Smooth muscle cell (in vitro differentiated cells): ENCODE data around the gene PLB1. TPM values are rescaled to one million over a fixed set of nuclear protein-coding genes. Genes with fewer than 3 reads are reported as not detected.

Source experiments
- DNase-seq: peaks from one replicate; lab custom pipeline; 2025; ENCODE audit not compliant: unreplicated experiment; lab: John Stamatoyannopoulos, UW
- H2AFZ ChIP-seq: fragments of 200-600 bp; sonication (generic); 2 replicates; pipeline ENCODE4 v1.6.0; 2016; ENCODE audit warnings: antibody characterized with exemption, low read depth, mild to moderate bottlenecking
- H3F3A ChIP-seq: fragments of 200-600 bp; sonication (generic); 2 replicates; pipeline ENCODE4 v1.6.0; 2017; ENCODE audit warnings: antibody characterized with exemption, low read depth
- H3K27ac ChIP-seq: fragments of 200-600 bp; sonication (generic); 2 replicates; pipeline ENCODE4 v1.5.1; 2016; ENCODE audit warnings: low read depth, mild to moderate bottlenecking
- H3K27me3 ChIP-seq: fragments of 200-600 bp; sonication (generic); 2 replicates; pipeline ENCODE4 v1.6.1; 2016; ENCODE audit warnings: low read depth, mild to moderate bottlenecking
- H3K36me3 ChIP-seq: fragments of 200-600 bp; sonication (generic); 2 replicates; pipeline ENCODE4 v1.5.1; 2016; ENCODE audit warnings: low read depth
- H3K4me1 ChIP-seq: fragments of 200-600 bp; sonication (generic); 2 replicates; pipeline ENCODE4 v1.5.1; 2016; ENCODE audit warnings: low read depth
- H3K4me2 ChIP-seq: fragments of 200-600 bp; sonication (generic); 2 replicates; pipeline ENCODE4 v1.6.0; 2016; ENCODE audit warnings: mild to moderate bottlenecking
- H3K4me3 ChIP-seq: fragments of 200-600 bp; sonication (generic); 2 replicates; pipeline ENCODE4 v1.5.1; 2016; ENCODE audit warnings: mild to moderate bottlenecking
- H3K79me2 ChIP-seq: fragments of 200-600 bp; sonication (generic); 2 replicates; pipeline ENCODE4 v1.6.0; 2016; ENCODE audit warnings: low read depth, mild to moderate bottlenecking
- H3K9ac ChIP-seq: fragments of 200-600 bp; sonication (generic); 2 replicates; pipeline ENCODE4 v1.6.0; 2016; ENCODE audit warnings: low read depth
- H3K9me3 ChIP-seq: fragments of 200-600 bp; sonication (generic); replicated peaks from 2 replicates; pipeline ENCODE4 v1.5.1; 2016; ENCODE audit warnings: low read depth
- H4K20me1 ChIP-seq: fragments of 200-600 bp; sonication (generic); 2 replicates; pipeline ENCODE4 v1.6.0; 2016; ENCODE audit warnings: low read depth
- WGBS: methylation state at CpG from one replicate; pipeline ENCODE4 v1.1.7; 2016; ENCODE audit warnings: low lambda C conversion rate; 5-methylcytosine and 5-hydroxymethylcytosine counted together
- polyA plus RNA-seq: library from polyadenylated mRNA; unstranded; fragments of >200 nt; fragmentation: Nextera tagmentation; extraction: Ambion mirVana; gene quantifications from 2 replicates; pipeline ENCODE4 v1.2.1, GENCODE V29; 2016
- total RNA-seq: library from RNA; depleted of rRNA; stranded (reverse); fragments of >200 nt; gene quantifications from 2 replicates; pipeline ENCODE4 v1.2.3, GENCODE V29; 2014
- TF ChIP-seq, protein P1 (sequence below): fragments of 200-600 bp; sonication (generic); IDR thresholded peaks from 2 replicates; pipeline ENCODE4 v1.5.1; 2017; ENCODE audit warnings: borderline replicate concordance, mild to moderate bottlenecking, antibody characterized with exemption; ENCODE audit not compliant: insufficient read depth, poor library complexity, severe bottlenecking

PLB1 gene
- total and polyA plus RNA-seq, 2 experiments from 2014 or later: 0.75 to 8.7 TPM

- TF ChIP-seq, protein P1, sequence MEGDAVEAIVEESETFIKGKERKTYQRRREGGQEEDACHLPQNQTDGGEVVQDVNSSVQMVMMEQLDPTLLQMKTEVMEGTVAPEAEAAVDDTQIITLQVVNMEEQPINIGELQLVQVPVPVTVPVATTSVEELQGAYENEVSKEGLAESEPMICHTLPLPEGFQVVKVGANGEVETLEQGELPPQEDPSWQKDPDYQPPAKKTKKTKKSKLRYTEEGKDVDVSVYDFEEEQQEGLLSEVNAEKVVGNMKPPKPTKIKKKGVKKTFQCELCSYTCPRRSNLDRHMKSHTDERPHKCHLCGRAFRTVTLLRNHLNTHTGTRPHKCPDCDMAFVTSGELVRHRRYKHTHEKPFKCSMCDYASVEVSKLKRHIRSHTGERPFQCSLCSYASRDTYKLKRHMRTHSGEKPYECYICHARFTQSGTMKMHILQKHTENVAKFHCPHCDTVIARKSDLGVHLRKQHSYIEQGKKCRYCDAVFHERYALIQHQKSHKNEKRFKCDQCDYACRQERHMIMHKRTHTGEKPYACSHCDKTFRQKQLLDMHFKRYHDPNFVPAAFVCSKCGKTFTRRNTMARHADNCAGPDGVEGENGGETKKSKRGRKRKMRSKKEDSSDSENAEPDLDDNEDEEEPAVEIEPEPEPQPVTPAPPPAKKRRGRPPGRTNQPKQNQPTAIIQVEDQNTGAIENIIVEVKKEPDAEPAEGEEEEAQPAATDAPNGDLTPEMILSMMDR: no peak
- Histone ChIP-seq H3K4me2 (no peak overlapping the region), H3K27me3 (no peaks in the 10 kb centered on the region), H3K36me3 (no peaks in the 10 kb centered on the region), H3F3A (peaks cover 7% of the 10 kb centered on the region), H3K9ac (no peak overlapping the region), H4K20me1 (no peaks in the 10 kb centered on the region), H3K79me2 (no peaks in the 10 kb centered on the region), H3K27ac (no peak overlapping the region), H2AFZ (no peak overlapping the region), H3K4me3 (no peak overlapping the region), H3K4me1 (peaks cover 3% of the 10 kb centered on the region), H3K9me3 (no peaks in the 10 kb centered on the region)
- DNase-seq: no peak
- WGBS: 94% methylated on average over 10 of the region's 10 CpGs
These were observed 108.0 kb downstream of the PLB1 start for GRCh38 chr2:28603821-28604220.

DNA sequence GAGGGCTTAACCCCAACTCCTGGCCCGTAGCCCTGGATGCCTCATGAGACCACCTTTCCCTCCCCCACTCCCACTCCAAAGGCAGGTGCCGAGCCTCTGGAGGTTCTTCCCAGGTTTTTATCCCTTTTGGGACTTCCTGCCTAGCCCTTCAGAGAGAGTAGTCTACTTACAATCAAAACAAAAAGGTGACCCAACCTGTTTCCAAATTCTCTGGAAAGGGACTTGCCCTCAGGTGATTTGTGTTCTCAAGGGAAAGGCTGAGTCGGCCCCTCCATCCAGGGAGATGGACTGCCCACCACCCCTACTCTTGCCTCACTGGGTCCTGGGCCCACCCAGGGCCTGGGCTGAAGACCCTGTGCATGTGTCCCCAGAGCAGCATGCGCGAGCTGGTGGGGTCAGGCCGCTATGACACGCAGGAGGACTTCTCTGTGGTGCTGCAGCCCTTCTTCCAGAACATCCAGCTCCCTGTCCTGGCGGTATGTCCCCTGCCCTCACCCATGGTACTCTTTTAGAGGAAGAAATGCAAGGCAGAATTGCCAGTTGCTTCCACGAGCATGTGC, 108.5 kb downstream of the PLB1 start:
- no peak overlapping the region for H3K9ac ChIP-seq

DNA sequence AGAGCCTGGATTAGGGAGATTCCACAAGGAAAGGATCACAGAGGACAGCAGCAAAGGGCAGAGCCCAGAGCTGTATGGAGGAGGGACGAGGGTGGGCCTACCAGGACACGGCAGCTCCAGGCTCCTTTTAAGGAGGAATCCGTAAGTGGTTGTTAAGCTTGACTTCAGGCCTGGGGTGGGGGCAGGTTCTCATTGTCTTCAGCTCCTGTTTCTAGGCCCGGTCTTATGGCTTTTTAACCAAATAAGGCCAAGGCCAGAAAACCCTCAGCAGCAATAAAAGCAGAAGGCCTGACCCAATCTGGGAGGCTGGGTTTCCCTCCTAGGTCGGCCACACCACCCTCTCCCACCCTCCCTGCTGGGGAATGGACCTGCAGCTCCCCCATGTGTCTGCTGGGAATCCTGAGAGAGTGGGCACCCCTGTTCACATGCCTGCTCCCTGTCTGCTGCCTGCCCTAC, 111.2 kb downstream of the PLB1 start:
- peak overlapping the region; percentile 2 for H2AFZ ChIP-seq

More for the DNA sequence above, 108.5 kb downstream of the PLB1 start:
- Histone ChIP-seq H3K4me1 (peaks cover 3% of the 10 kb centered on the region), H3K36me3 (no peaks in the 10 kb centered on the region), H3K4me3 (no peak overlapping the region), H4K20me1 (no peaks in the 10 kb centered on the region), H3K27ac (no peak overlapping the region), H2AFZ (no peak overlapping the region), H3K27me3 (no peaks in the 10 kb centered on the region), H3K4me2 (no peak overlapping the region), H3K79me2 (no peaks in the 10 kb centered on the region), H3K9me3 (no peaks in the 10 kb centered on the region), H3F3A (peaks cover 7% of the 10 kb centered on the region)
- WGBS: 91% methylated on average over 9 of the region's 9 CpGs
- TF ChIP-seq, protein P1: no peak
- DNase-seq: no peak

More for the DNA sequence above, 111.2 kb downstream of the PLB1 start:
- TF ChIP-seq, protein P1: no peak
- H3K27me3 ChIP-seq: no peaks in the 10 kb centered on the region
- no peaks in the 10 kb centered on the region for H3K79me2 ChIP-seq
- H3F3A ChIP-seq: peaks cover 14% of the 10 kb centered on the region
- no peak overlapping the region for H3K9ac ChIP-seq
- peak overlapping the region; percentile 44 for H3K27ac ChIP-seq
- H3K4me2 ChIP-seq: peak overlapping the region; percentile 58
- no peak overlapping the region for H3K4me3 ChIP-seq
- H3K4me1 ChIP-seq: peaks cover 7% of the 10 kb centered on the region
- no peaks in the 10 kb centered on the region for H4K20me1 ChIP-seq
- H3K36me3 ChIP-seq: no peaks in the 10 kb centered on the region
- H3K9me3 ChIP-seq: no peaks in the 10 kb centered on the region
- 3% methylated on average over 5 of the region's 5 CpGs for WGBS
- DNase-seq: no peak
